UCSD-AML1 (cell line): ENCODE data around the gene CIDEA.

Experiments
- DNase-seq: peaks from one replicate; lab custom pipeline; 2025; ENCODE audit not compliant: unreplicated experiment; lab: John Stamatoyannopoulos, UW

Gene CIDEA

GRCh38 chr18:12271376-12272235, 17.4 kb downstream of the CIDEA start:
- DNase-seq = peak; percentile 85

- DNase-seq = no peak
Observed at GRCh38 chr18:12274793-12275192, 20.6 kb downstream of the CIDEA start.

GRCh38 chr18:12276736-12277554, 22.8 kb downstream of the CIDEA start:
- no peak for DNase-seq

- no peak for DNase-seq
Observed at GRCh38 chr18:12278215-12278671, 24.1 kb downstream of the CIDEA start.

- no peak for DNase-seq
Observed at GRCh38 chr18:12278741-12279682, 24.9 kb downstream of the CIDEA start.

- DNase-seq = no peak
Observed at GRCh38 chr18:12279781-12280531, 25.8 kb downstream of the CIDEA start.

GRCh38 chr18:12281861-12282260, 27.7 kb downstream of the CIDEA start:
- no peak for DNase-seq

GRCh38 chr18:12282442-12283039, 28.4 kb downstream of the CIDEA start:
- DNase-seq = no peak

GRCh38 chr18:12283256-12283655, 29.1 kb downstream of the CIDEA start:
- DNase-seq = no peak

- no peak for DNase-seq
Observed at GRCh38 chr18:12283666-12284065, 29.5 kb downstream of the CIDEA start.

- DNase-seq = no peak
Observed at GRCh38 chr18:12287131-12287681, 33.0 kb downstream of the CIDEA start.

- DNase-seq = no peak
Observed at GRCh38 chr18:12287684-12288402, 33.7 kb downstream of the CIDEA start.

- no peak for DNase-seq
Observed at GRCh38 chr18:12288403-12288755, 34.2 kb downstream of the CIDEA start.

- DNase-seq = no peak
Observed at GRCh38 chr18:12290086-12290485, 35.9 kb downstream of the CIDEA start.

- DNase-seq = no peak
Observed at GRCh38 chr18:12291161-12291560, 37.0 kb downstream of the CIDEA start.

- no peak for DNase-seq
Observed at GRCh38 chr18:12291690-12292089, 37.5 kb downstream of the CIDEA start.

GRCh38 chr18:12293831-12294230, 39.7 kb downstream of the CIDEA start:
- no peak for DNase-seq

GRCh38 chr18:12295389-12296086, 41.4 kb downstream of the CIDEA start:
- no peak for DNase-seq
